IMR-90 (cell line): Measurements from ENCODE around the gene TCERG1. TPM values are rescaled to one million over a fixed set of nuclear protein-coding genes. Genes with fewer than 3 reads are reported as not detected.

Experiments
- ATAC-seq: fragments of 200-7000 bp; cut with Tn5 transposase; 2 replicates; pipeline ENCODE4 v1.9.1; 2020; ENCODE audit warnings: low read depth, mild to moderate bottlenecking, moderate library complexity
- BruUV-seq: library from RNA; stranded (reverse); fragments of 400-500 nt; replicated peaks from 2 replicates; lab custom pipeline; 2021; lab: Mats Ljungman, UMichigan
- CTCF ChIA-PET: fragments of 300-600 bp; formaldehyde crosslinking; extraction: SDS; loops from one replicate; lab custom pipeline; 2021; ENCODE audit warnings: antibody characterized with exemption; lab: Yijun Ruan, JAX
- POLR2A ChIA-PET: fragments of 300-600 bp; sonication (Branson Sonifier 250); formaldehyde crosslinking; loops from one replicate; lab custom pipeline; 2022; ENCODE audit warnings: antibody characterized with exemption; ENCODE audit not compliant: unreplicated experiment; lab: Charles Lee
- DNase-seq: peaks from one replicate; pipeline ENCODE4 v3.0.0; 2013
- H2AFZ ChIP-seq: replicated peaks from 2 replicates; pipeline ENCODE3; 2013; ENCODE audit warnings: low read length, mild to moderate bottlenecking; ENCODE audit not compliant: poor library complexity
- H2AK5ac ChIP-seq: 2 replicates; pipeline ENCODE4 v1.6.1; 2013; ENCODE audit warnings: low read depth, low read length, inconsistent platforms
- H2AK9ac ChIP-seq: replicated peaks from 2 replicates; pipeline ENCODE3; 2013; ENCODE audit warnings: mild to moderate bottlenecking, low read depth, low read length, moderate library complexity; ENCODE audit not compliant: poor library complexity
- H2BK120ac ChIP-seq: 2 replicates; pipeline ENCODE4 v1.6.1; 2013; ENCODE audit warnings: low read depth, low read length, inconsistent platforms
- H2BK15ac ChIP-seq: 3 replicates; pipeline ENCODE4 v1.6.1; 2013; ENCODE audit warnings: low read depth, low read length, inconsistent platforms
- H2BK20ac ChIP-seq: 2 replicates; pipeline ENCODE4 v1.6.1; 2013; ENCODE audit warnings: low read depth, mild to moderate bottlenecking, inconsistent platforms, low read length, moderate library complexity
- H2BK5ac ChIP-seq: 2 replicates; pipeline ENCODE4 v1.6.1; 2013; ENCODE audit warnings: mild to moderate bottlenecking, low read depth, low read length, inconsistent platforms; ENCODE audit not compliant: poor library complexity, severe bottlenecking
- H3K14ac ChIP-seq: replicated peaks from 2 replicates; pipeline ENCODE4 v1.6.1; 2013; ENCODE audit warnings: low read depth, low read length, inconsistent platforms
- H3K18ac ChIP-seq: 2 replicates; pipeline ENCODE4 v1.6.1; 2013; ENCODE audit warnings: low read depth, low read length, control low read depth
- H3K23ac ChIP-seq: 2 replicates; pipeline ENCODE4 v1.6.1; 2013; ENCODE audit warnings: low read depth, low read length, inconsistent platforms
- H3K27ac ChIP-seq: 2 replicates; pipeline ENCODE4 v1.5.1; 2013; ENCODE audit warnings: mild to moderate bottlenecking, control low read depth, low read length; ENCODE audit not compliant: insufficient read depth
- H3K27me3 ChIP-seq: 2 replicates; pipeline ENCODE4 v1.6.1; 2013; ENCODE audit warnings: low read length; ENCODE audit not compliant: control insufficient read depth, insufficient read depth
- H3K36me3 ChIP-seq: 2 replicates; pipeline ENCODE4 v1.6.1; 2013; ENCODE audit warnings: low read length, mixed read lengths; ENCODE audit not compliant: control insufficient read depth, insufficient read depth
- H3K4ac ChIP-seq: 2 replicates; pipeline ENCODE4 v1.6.1; 2013; ENCODE audit warnings: low read depth, low read length, inconsistent platforms
- H3K4me1 ChIP-seq: 2 replicates; pipeline ENCODE4 v1.6.1; 2013; ENCODE audit warnings: low read length, mixed read lengths; ENCODE audit not compliant: control insufficient read depth, insufficient read depth
- H3K4me2 ChIP-seq: 2 replicates; pipeline ENCODE4 v1.6.1; 2013; ENCODE audit warnings: low read depth, mild to moderate bottlenecking, control low read depth, low read length, moderate library complexity
- H3K4me3 ChIP-seq: 2 replicates; pipeline ENCODE4 v1.5.1; 2013; ENCODE audit warnings: low read depth, mild to moderate bottlenecking, control low read depth, low read length, moderate library complexity; ENCODE audit not compliant: insufficient read depth
- H3K56ac ChIP-seq: 2 replicates; pipeline ENCODE4 v1.6.1; 2013; ENCODE audit warnings: low read length, inconsistent platforms; ENCODE audit not compliant: insufficient read depth; ENCODE audit errors: extremely low read depth
- H3K79me1 ChIP-seq, 2 experiments: 2 replicates each; pipeline ENCODE4 v1.6.1; 2013; ENCODE audit warnings: low read length in 2 of 2, inconsistent platforms in 1 of 2, low read depth in 1 of 2
- H3K9ac ChIP-seq: 2 replicates; pipeline ENCODE4 v1.6.1; 2013; ENCODE audit warnings: low read depth, low read length, control low read depth
- H3K9me1 ChIP-seq: 2 replicates; pipeline ENCODE4 v1.6.1; 2013; ENCODE audit warnings: low read length, inconsistent platforms; ENCODE audit not compliant: insufficient read depth
- H3K9me3 ChIP-seq: 2 replicates; pipeline ENCODE4 v1.6.1; 2013; ENCODE audit warnings: low read length; ENCODE audit not compliant: control insufficient read depth, insufficient read depth
- H4K20me1 ChIP-seq: 2 replicates; pipeline ENCODE4 v1.6.1; 2013; ENCODE audit warnings: low read length, inconsistent platforms; ENCODE audit not compliant: insufficient read depth
- H4K5ac ChIP-seq: 2 replicates; pipeline ENCODE4 v1.6.1; 2013; ENCODE audit warnings: mild to moderate bottlenecking, low read depth, low read length, control low read depth
- H4K8ac ChIP-seq, 2 experiments: 2 replicates each; pipeline ENCODE4 v1.6.1; 2013; ENCODE audit warnings: low read depth in 2 of 2, low read length in 2 of 2, control low read depth in 1 of 2, inconsistent platforms in 1 of 2
- H4K91ac ChIP-seq: 2 replicates; pipeline ENCODE4 v1.6.1; 2013; ENCODE audit warnings: low read depth, low read length, inconsistent platforms; ENCODE audit not compliant: insufficient read depth
- BHLHE40 ChIP-seq: fragments of 150-350 bp; IDR thresholded peaks from 2 replicates; pipeline ENCODE4 v1.6.1; 2016; ENCODE audit warnings: mild to moderate bottlenecking, low read depth, low read length
- CHD1 ChIP-seq: IDR thresholded peaks from 2 replicates; pipeline ENCODE4 v1.6.1; 2012; ENCODE audit warnings: low read depth, low read length, improper control_type of control experiment
- ELK1 ChIP-seq: fragments of 150-350 bp; IDR thresholded peaks from 2 replicates; pipeline ENCODE4 v1.6.1; 2016; ENCODE audit warnings: low read depth, mild to moderate bottlenecking, low read length, moderate library complexity, borderline replicate concordance
- FOS ChIP-seq: fragments of 150-350 bp; IDR thresholded peaks from 2 replicates; pipeline ENCODE4 v1.6.1; 2016; ENCODE audit warnings: low read depth, low read length
- MAFK ChIP-seq: IDR thresholded peaks from 2 replicates; pipeline ENCODE4 v1.6.1; 2012; ENCODE audit warnings: low read depth, low read length, improper control_type of control experiment
- MAZ ChIP-seq: IDR thresholded peaks from 2 replicates; pipeline ENCODE4 v1.6.1; 2012; ENCODE audit warnings: low read depth, mild to moderate bottlenecking, low read length, improper control_type of control experiment, moderate library complexity, borderline replicate concordance
- MXI1 ChIP-seq: IDR thresholded peaks from 2 replicates; pipeline ENCODE4 v1.6.1; 2012; ENCODE audit warnings: low read depth, mild to moderate bottlenecking, low read length, moderate library complexity, borderline replicate concordance
- POLR2A ChIP-seq: IDR thresholded peaks from 2 replicates; pipeline ENCODE4 v1.6.1; 2012; ENCODE audit warnings: mild to moderate bottlenecking, low read depth, low read length
- RCOR1 ChIP-seq: IDR thresholded peaks from 2 replicates; pipeline ENCODE4 v1.6.1; 2012; ENCODE audit warnings: mild to moderate bottlenecking, low read length, improper control_type of control experiment; ENCODE audit not compliant: insufficient replicate concordance
- SMC3 ChIP-seq: fragments of 150-350 bp; IDR thresholded peaks from 2 replicates; pipeline ENCODE4 v1.6.1; 2016; ENCODE audit warnings: low read depth, mild to moderate bottlenecking, antibody characterized with exemption, low read length, moderate library complexity
- USF2 ChIP-seq: fragments of 150-350 bp; IDR thresholded peaks from 2 replicates; pipeline ENCODE4 v1.6.1; 2017; ENCODE audit warnings: mild to moderate bottlenecking, antibody characterized with exemption, low read length, low read depth
- WGBS, 2 experiments: methylation state at CpG; one replicate each; pipeline versions ENCODE4 v1.1.5 to v1.1.7; 2013; ENCODE audit warnings: missing lambda C conversion rate in 2 of 2; ENCODE audit not compliant: insufficient read length in 1 of 2; ENCODE audit errors: extremely low coverage in 2 of 2; 5-methylcytosine and 5-hydroxymethylcytosine counted together
- dilution Hi-C: fragments of 300-500 bp; cut with HindIII; formaldehyde crosslinking; loops from one replicate; pipeline ENCODE4 v1.14.3; 2018; ENCODE audit warnings: low sequenced_read_pairs; ENCODE audit not compliant: unreplicated experiment
- in situ Hi-C: fragments of 300-500 bp; cut with MboI; formaldehyde crosslinking; loops from 3 replicates; pipeline ENCODE4 v1.14.3; 2019; ENCODE audit warnings: low sequenced_read_pairs, inconsistent platforms, mixed read lengths
- intact Hi-C: fragments of 100-400 bp; cut with micrococcal nuclease; formaldehyde crosslinking; loops from 2 replicates; pipeline ENCODE4 v1.10.0; 2022
- polyA plus RNA-seq, 3 experiments: library from polyadenylated mRNA; depleted of rRNA; stranded (reverse); fragments of >200 nt; gene quantifications; 2 replicates each; pipeline ENCODE4 v1.2.3, GENCODE V29; 2012; ENCODE audit warnings: low replicate concordance in 1 of 3
- total RNA-seq: library from RNA; depleted of rRNA; stranded (reverse); fragments of >200 nt; gene quantifications from 2 replicates; pipeline ENCODE4 v1.2.3, GENCODE V29; 2012
- TF ChIP-seq, protein P1 (sequence below): conservative IDR thresholded peaks from 2 replicates; pipeline ENCODE4 v1.5.1; 2012; ENCODE audit warnings: mild to moderate bottlenecking, low read depth, low read length, improper control_type of control experiment

TCERG1 gene
- total and polyA plus RNA-seq, 2 of the 4 experiments (the other 2 are of a cell fraction), result 21.9 to 44.7 TPM

DNA sequence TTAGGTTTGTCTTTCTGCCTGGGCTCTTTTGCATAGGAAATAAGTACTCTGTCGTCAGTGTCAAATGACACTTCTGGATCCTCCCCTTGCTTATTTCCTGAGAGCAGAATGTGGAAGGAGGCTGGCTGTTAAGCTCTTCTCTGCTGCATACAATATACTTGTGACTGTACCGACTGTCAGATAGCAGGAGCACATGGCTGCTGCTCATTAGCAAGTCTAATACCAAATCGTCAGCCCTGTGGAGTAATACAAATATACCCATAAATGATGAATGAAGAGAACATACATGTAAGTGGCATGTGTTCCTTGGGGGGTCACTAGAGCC lies 69.0 kb downstream of the TCERG1 start, which contains the start of gene GPR151:
Gene GPR151, minus strand, starts transcription at position 40 of the 325 bp plus-strand sequence. CDS start 77 bp downstream, outside the sequence.
- Histone ChIP-seq H4K8ac (no peak within 1 kb of the TSS), H3K9me1 (no peaks in the 10 kb centered on the region; the same call in 1 of the 2 replicates), H3K9me3 (no peaks in the 10 kb centered on the region), H4K20me1 (no peaks in the 10 kb centered on the region), H2AK5ac (no peak within 1 kb of the TSS), H3K56ac (no peak within 1 kb of the TSS), H3K23ac (no peak within 1 kb of the TSS), H3K4ac (no peak within 1 kb of the TSS), H3K18ac (no peak within 1 kb of the TSS), H2BK20ac (no peak within 1 kb of the TSS), H2BK120ac (no peak within 1 kb of the TSS), H4K5ac (no peak within 1 kb of the TSS), H2BK5ac (no peak within 1 kb of the TSS), H3K27ac (no peak within 1 kb of the TSS), H3K36me3 (no peaks in the 10 kb centered on the region), H3K4me2 (no peak within 1 kb of the TSS), H2AK9ac (no peak within 1 kb of the TSS), H3K9ac (no peak within 1 kb of the TSS), H3K14ac (no peak within 1 kb of the TSS), H4K91ac (no peak within 1 kb of the TSS), H2BK15ac (no peak within 1 kb of the TSS), H3K27me3 (no peaks in the 10 kb centered on the region), H3K4me3 (no peak within 1 kb of the TSS), H3K4me1 (no peaks in the 10 kb centered on the region), H2AFZ (no peak within 1 kb of the TSS), H3K79me1 (no peaks in the 10 kb centered on the region)
- ChIA-PET POLR2A (no interaction called here), CTCF (interaction anchor here (1.5 kb wide), 1 partner anchor 16 kb away, joined by 6 read pairs; no protein-coding TSS in a partner anchor)
- ATAC-seq, result peak; percentile 79
- no peak for TF ChIP-seq POLR2A
- no peak for TF ChIP-seq MAFK
- no peak for TF ChIP-seq MXI1
- no peak for TF ChIP-seq MAZ
- TF ChIP-seq SMC3, result no peak
- no peak for TF ChIP-seq BHLHE40
- no peak for TF ChIP-seq ELK1
- TF ChIP-seq, protein P1, sequence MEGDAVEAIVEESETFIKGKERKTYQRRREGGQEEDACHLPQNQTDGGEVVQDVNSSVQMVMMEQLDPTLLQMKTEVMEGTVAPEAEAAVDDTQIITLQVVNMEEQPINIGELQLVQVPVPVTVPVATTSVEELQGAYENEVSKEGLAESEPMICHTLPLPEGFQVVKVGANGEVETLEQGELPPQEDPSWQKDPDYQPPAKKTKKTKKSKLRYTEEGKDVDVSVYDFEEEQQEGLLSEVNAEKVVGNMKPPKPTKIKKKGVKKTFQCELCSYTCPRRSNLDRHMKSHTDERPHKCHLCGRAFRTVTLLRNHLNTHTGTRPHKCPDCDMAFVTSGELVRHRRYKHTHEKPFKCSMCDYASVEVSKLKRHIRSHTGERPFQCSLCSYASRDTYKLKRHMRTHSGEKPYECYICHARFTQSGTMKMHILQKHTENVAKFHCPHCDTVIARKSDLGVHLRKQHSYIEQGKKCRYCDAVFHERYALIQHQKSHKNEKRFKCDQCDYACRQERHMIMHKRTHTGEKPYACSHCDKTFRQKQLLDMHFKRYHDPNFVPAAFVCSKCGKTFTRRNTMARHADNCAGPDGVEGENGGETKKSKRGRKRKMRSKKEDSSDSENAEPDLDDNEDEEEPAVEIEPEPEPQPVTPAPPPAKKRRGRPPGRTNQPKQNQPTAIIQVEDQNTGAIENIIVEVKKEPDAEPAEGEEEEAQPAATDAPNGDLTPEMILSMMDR, result no peak
- TF ChIP-seq CHD1, result no peak
- TF ChIP-seq RCOR1, result no peak
- TF ChIP-seq USF2, result no peak
- no peak for TF ChIP-seq FOS
- intact Hi-C loops (no loop called here), in situ Hi-C loops (no loop called here), dilution Hi-C loops (no loop called here)
- BruUV-seq, result no TSS peak
- no CpG with 5 or more reads among the region's 3 CpGs for WGBS, 2 experiments
- peak; percentile 9 for DNase-seq
